ENCODE measurements around the gene RAB10.
"Not testable (repeated sequence)": the region's sequence is repeated elsewhere in the genome, so short reads cannot be mapped to it uniquely, and the experiment has no call there.

The RAB10 gene

DNA sequence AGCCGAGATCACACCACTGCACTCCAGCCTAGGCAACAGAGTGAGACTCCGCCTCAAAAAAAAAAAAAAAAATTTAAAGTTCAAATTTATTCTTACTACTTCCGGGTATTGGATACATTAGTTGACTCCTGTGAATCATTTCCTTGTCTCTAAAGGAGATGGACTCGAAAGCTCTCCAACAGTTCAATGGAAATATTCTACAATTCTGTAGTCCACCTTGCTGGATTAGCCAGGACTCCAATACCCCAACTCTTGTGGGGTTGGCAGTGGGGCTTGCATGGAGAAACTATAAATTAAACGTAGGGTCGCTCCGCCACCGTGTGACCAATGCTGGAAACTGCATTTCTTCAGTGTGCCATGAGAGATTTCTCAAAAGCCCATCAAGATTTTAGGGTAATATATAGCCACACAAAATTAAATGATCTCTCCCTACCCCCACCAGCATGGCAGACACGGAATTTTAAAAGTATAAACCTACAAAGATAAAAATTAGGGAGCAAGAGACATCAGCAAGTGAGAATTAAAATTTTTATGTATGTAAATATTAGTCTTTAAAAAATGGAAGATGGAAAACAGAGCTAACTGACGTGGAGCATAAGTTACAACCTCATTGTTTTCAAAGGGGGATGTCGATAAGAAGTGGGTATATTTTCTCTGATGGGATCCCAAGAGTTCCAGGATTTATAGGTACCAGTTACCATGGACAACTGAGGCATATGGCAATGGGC is 111.2 kb downstream of the RAB10 start:
- in situ Hi-C loops (cut with MboI; ENCODE audit: low sequenced_read_pairs): loop anchor here (10.0 to 25.0 kb wide), 2 partner anchors 190 to 533 kb away; no protein-coding TSS in a partner anchor

DNA sequence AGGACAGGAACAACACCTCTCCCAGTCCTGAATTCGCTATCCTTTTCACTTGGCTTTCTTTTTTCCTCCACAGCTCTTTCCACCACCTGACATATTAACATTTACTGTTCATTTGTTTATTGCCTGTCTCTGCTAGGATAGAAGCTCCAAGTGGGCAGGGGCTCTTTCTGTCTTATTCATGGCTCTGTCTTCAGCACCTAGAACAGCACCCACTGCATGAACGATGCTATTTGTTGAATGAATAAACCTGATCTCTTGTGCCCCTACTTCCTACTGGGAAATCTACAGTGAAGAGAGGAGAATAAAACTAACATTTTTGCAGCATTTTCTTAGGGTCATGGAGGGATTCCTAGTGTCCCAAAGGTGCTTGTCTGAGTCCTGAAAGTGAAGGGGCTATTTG is 114.6 kb downstream of the RAB10 start:
- in situ Hi-C loops (cut with MboI; ENCODE audit: low sequenced_read_pairs): loop anchor here (10.0 to 25.0 kb wide), 2 partner anchors 194 to 536 kb away; no protein-coding TSS in a partner anchor

DNA sequence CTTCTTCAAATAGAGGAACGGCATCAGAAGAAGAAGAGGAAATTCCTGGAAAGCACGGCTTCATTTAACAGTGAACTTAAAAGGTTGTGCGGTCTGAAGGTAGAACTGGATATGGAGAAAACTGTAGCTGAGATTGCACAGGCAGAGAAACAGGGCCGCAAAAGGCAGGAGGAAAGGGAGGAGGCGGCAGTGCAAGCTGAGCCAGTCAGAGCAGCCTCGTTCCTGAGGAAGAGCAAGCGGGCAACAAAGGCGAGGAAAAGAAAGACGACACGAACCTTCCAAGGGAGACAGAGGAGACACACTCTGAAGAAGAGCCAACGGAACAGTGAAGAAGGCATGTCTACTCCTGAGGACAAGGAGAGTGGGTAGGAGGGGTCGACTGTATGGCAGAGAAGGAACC is 116.4 kb downstream of the RAB10 start:
- in situ Hi-C loops (cut with MboI; ENCODE audit: low sequenced_read_pairs): no loop called here

DNA sequence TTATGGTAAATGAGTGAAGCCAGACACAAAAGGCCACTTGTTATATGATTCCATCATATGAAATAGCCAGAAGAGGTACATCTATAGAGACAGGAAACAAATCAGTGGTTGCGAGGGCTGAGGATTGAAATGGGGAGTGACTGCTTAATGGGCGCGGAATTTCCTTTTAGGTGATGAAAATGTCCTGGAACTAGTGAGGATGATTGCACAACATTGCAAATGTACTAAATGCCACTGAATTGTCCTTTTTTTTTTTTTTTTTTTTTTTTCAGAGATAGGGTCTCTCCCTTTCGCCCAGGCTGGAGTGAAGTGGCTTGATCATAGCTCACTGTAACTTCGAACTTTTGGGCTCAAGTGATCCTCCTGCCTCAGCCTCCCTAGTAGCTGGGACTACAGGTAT is 123.7 kb downstream of the RAB10 start:
- in situ Hi-C loops (cut with MboI; ENCODE audit: low sequenced_read_pairs): no loop called here

DNA sequence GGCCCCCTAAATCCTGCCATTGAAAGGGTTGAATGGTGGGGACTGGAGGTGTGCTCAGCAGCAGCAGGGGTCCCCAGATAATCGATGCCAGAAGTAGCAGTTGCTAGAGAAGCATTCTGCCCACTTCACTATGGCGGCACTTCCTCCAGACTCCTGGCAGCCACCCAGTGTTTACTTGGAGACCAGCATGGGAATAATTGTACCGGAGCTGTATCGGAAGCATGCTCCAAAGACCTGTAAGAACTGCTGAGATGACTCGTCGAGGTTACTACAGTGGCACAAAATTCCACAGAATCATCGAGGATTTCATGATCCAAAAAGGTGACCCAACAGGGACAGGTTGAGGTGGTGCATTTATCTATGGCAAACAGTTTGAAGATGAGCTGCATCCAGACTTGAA is 128.0 kb downstream of the RAB10 start:
- in situ Hi-C loops (cut with MboI; ENCODE audit: low sequenced_read_pairs): no loop called here

DNA sequence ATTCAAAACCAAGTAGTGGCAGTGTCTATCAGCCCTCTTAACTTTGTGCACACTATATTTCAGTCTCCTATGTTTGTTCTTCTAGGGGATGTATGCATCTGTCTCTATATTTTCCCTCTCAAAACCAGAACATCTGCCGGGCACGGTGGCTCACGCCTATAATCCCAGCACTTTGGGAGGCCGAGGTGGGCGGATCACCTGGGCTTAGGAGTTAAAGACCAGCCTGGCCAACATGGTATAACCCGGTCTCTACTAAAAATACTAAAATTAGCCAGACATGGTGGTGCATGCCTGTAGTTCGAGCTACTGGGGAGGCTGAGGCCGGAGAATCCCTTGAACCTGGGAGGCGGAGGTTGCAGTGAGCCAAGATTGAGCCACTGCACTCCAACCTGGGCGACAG is 129.1 kb downstream of the RAB10 start:
- in situ Hi-C loops (cut with MboI; ENCODE audit: low sequenced_read_pairs): no loop called here

DNA sequence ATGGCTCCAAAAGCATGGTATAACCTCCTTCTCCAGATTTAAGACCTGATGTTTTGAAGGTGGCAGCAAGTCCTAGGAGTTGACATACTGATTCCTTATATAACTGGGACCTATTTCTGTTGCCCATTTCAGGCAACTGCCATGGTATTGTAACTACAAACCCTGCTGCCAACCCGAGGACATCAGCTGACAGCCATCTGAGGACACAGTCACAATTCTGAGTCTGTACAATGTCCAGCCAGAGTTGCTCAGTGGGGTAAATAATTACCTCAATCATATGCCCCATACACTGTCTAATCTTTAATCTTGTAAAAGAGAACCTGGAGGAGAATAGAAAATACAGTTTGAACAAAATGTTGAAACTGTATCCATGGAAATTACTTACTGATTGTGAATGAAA is 130.3 kb downstream of the RAB10 start:
- in situ Hi-C loops (cut with MboI; ENCODE audit: low sequenced_read_pairs): no loop called here

DNA sequence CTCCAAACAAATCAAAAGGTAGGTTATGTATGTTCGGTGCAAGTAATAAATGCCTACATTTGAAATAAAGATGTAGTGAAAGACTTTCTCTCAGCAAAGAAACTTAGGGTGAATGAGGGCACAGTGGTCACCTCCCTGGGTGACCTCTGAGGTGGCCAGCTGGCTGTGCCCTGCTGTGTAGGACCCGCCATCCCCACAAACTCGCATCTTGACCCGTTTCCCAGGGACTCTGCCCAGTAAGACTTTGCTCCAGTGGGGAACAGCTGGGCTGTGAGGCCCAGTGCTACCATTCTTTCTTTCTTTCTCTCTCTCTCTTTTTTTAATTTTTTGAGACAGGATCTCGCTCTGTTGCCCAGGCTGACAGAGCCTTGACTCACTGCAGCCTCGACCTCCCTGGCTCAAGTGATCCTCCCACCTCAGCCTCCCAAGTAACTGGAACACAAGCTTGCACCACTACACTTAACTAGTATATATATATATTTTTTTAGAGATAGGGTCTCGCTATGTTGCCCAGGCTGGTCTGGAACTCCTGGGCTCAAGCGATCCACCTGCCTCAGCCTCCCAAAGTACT is 130.8 kb downstream of the RAB10 start:
- in situ Hi-C loops (cut with MboI; ENCODE audit: low sequenced_read_pairs): no loop called here

DNA sequence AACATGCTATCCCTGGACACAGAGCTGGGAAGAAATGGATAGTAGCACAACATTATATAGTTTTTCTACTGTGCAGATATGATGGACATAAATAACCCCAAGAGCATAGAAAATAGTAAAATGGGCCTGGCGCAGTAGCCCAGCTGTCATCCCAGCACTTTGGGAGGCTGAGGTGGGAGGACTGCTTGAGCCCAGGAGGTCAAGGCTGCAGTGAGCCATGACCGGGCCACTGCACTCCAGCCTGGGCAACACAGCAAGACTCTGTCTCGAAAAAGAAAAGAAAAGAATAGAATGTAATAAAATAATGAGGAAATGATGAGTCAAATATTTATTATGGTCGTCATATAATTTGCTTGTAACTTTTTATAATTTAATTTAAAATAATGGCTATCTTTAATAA is 131.5 kb downstream of the RAB10 start:
- in situ Hi-C loops (cut with MboI; ENCODE audit: low sequenced_read_pairs): no loop called here

DNA sequence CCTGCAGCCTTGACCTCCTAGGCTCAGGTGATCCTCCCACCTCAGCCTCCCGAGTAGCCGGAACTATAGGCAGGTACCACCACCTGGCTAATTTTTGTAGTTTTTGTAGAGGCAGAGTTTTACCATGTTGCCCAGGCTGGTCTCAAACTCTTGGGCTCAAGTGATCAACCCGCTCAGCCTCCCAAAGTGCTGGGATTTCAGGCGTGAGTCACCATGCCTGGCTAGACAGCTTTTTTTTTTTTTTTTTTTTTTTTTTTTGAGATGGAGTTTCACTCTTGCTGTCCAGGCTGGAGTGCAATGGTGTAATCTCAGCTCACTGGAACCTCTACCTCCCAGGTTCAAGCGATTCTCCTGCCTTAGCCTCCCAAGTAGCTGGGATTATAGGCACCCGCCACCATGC is 132.7 kb downstream of the RAB10 start:
- in situ Hi-C loops (cut with MboI; ENCODE audit: low sequenced_read_pairs): not testable (repeated sequence)

DNA sequence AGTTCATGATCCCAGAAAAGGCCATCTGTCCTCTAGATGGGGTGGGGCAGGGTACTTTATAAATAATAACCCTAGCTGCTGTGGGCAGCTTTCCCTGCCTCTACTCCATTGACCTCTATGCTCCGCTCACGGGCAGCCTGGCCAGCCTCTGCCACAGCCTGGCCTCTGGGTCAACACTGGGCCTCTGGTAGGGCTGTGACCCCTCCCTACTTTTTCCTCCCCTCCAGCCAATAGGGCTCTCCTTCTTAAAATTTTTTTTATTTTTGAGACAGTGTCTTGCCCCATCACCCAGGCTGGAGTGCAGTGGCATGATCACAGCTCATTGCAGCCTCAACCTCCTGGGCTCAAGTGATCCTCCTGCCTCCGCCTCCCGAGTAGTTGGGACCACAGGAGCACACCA is 134.9 kb downstream of the RAB10 start:
- in situ Hi-C loops (cut with MboI; ENCODE audit: low sequenced_read_pairs): no loop called here

DNA sequence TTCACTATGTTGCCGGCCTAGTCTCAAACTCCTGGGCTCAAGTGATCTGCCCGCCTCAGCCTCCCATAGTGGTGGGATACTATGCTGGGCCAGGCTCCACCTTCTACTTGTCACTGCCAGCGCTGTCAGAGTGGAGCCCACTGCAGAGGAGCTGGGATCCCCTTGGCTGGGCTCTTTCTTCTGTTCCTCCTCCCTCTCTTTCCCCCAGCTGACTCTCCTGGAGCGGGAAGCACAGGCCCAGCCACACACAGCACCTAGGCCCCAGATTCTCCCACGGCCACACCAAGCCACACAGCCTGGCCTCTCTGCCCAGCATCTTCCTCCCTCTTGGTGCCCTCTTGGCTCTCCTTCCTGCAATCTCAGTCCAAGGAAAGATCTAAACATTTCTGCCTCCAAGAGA is 135.3 kb downstream of the RAB10 start:
- in situ Hi-C loops (cut with MboI; ENCODE audit: low sequenced_read_pairs): no loop called here

DNA sequence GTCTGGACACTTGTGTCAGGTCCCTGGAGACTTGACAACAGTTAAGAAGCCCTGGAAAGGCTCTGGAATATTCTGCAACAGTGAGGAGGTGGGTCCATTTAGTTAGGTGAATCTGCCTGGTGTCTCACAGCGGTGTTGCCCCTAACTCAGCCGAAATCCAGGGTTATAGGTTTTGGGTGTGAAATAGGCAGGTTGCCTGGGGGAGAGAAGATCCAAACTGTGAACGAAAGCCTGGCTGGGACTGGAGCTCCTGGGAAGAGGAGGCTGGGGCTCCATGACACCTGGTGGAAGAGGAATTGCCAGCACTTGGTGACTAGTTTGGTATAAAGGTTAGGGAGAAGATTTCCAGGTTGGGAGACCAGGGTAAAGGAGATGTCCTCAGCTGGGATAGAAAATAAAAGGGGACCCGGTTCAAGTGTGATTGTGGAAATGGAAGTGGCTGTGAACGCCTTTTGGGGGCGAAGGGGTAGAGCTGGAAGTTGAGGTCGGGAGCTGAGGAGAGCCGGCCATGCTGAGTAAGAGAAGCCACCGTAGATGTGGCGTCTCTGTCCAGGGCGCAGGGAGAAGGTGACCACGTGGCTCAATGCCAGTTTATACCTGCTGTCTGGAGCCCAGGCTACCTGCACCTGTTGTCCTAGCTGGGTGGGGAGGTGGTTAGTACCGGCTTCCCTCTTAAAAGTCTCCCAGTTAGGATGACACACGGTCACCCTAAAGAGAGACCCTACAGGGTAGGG is 136.0 kb downstream of the RAB10 start:
- in situ Hi-C loops (cut with MboI; ENCODE audit: low sequenced_read_pairs): no loop called here

DNA sequence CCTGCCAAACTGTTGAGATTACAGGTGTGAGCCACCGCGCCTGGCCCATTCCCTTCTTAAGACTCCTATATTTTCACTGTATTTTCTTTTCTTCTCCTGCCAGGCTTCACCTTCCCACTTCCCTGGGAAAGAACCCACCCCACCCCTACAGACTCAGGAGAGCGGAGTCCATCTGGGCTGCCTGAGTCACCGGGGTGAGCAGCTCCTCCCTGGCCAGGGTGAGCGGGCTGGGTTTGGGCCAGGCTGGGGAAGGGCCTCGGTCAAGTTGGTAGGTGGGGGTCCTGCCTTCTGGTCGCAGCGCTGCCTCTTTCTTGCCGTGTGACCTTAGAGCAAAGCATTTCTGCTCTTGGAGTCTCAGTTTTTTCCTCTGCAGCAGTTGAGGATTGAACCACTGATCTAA is 136.9 kb downstream of the RAB10 start:
- in situ Hi-C loops (cut with MboI; ENCODE audit: low sequenced_read_pairs): no loop called here

DNA sequence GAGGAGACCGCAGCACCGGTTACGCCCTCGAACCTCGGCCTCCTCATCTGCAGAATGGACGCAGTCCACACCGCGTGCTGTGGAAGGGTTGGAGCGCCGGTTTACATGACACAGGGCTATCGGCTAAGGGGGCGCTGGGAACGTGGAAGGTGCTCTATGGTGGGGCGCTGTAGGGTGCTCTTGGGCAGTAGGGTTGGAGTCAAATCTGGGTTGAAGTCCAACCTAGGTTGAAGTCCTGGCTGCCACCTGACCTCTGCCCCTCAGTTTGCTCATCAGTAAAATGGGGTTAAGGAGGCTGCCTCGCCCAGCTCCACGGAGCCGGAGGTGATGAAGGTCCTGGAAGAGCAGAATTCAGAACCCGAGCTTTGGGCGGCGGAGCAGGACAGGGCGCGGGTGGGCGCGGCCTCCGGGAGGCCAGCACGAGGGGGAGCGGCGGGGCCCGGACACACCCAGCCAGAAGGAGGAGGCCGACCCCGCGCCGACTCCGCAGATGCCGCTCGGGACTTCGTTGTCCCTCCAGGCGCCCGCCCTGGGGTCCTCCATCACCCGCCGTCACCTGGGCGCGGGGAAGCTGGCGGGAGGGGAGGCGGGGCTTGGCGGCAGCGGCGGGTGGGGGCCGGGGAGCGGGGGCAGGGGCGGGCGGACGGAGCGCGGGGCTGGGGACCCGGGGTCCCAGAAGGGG is 138.4 kb downstream of the RAB10 start:
- in situ Hi-C loops (cut with MboI; ENCODE audit: low sequenced_read_pairs): no loop called here

DNA sequence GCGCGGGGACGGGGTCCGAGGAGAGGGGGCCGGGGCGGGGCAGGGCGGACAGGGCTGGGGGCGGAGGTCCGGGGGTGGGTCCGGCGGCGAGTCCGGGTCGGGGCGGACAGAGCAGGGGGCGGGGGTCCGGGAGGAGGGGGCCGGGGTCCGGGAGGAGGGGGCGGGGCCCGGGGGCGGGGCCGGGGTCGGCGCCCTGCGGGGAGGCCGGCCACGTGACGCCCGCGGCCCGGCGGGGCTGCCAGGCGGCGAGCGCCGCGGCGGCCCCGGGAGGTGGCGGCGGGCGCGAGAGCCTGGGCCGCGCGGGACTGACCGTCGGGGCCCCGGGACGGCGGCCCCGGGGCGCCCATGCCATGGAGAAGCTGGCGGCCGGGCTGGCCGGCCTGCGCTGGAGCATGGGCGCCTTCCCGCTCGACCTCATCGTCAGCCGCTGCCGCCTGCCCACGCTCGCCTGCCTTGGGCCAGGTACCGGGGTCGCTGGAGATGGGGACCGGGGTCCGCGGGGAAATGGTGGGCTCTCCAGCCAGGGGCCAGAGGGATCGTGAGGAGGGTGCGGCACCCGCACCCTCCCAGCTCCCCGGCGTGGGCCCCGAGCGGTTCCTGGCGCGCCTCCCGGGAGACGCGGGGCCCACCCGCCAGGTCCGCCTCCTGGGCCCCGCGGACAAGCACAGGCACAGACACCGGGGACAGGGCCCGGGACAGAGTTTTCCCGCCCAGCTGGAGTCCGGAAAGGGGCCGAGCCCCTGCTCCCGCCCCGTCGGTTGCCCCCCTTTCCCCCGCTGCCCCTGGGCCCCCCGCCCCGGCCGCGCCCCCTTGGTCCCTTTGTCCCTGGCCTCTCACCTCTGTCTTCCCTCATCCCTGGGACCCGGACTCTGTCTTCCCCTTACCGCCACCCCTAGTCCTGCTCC is 139.2 kb downstream of the RAB10 start, which contains the start of gene GAREM2:
TSS of gene GAREM2 (plus strand) at position 218 of the 905 bp plus-strand sequence. CDS start at position 351, 133 bp downstream.
- in situ Hi-C loops (cut with MboI; ENCODE audit: low sequenced_read_pairs): no loop called here

DNA sequence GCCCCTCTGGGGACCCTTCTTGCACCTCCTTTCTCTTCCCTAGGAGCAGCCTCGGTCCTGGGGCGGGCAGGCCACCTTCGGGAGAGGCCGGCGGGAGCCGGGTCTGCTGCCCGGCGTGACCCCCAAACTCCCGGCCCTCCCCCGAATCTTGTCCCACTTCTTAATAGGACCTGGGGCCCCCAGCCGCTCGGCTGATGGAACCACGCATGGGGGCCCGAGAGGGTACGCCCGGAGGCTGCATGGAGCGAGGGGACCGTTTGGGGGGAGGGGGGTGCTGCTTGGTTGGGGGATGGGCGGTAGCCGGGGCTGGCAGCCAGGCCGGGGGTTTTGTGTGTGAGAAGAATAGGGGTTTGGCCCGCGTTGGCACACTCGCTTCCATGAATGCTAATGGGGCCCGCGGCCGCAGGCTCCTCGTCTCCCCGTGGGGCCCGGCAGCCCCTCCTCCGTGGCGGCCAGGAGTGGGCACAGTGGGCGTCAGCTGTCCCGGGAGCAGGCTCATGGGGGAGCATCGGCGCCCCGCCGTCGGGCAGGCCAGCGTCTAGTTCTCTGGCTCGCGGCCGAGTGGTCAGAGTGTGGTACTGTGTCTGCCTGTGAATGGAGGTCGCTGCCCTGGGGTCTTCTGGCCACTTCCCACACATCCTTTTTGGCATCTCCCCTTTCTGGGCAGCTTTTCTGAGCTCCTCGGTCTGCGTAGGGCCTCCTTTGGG is 140.0 kb downstream of the RAB10 start:
- in situ Hi-C loops (cut with MboI; ENCODE audit: low sequenced_read_pairs): no loop called here

DNA sequence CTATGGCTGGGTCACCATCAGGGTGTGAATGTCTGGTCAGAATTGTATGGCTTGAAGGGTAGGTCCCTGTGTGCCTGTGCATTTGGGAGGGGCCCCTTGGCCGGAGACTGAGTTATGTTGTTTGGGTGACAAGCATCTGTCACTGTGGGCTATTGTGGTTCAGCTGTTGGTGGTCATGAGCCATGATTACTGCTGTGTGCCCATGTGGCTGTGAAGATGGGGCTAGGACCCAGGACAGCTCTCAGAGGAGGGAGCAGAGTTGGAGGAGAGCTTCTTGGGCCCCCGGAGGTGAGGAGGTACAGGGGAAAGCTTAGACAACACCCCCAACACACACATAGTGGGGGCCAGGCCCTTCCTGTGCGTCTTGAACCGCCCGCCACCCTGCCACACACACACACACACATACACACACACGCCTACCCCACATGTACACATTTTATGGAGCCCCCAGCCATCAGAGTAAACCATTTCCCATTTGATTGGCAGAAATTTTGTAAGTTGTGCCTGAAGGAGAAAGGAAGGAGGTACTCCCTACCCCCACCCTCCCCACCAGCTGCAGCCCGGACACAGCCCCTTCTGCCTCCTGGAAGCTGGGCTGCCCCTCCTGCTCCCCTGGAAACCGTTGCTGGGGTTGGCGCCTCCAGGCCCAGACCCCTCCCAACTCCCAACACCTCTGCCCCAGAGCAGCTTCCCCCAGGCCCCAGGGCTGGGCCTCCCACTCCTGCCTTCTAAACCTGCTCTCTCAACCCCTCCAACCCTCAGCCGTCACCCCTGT is 141.0 kb downstream of the RAB10 start:
- in situ Hi-C loops (cut with MboI; ENCODE audit: low sequenced_read_pairs): no loop called here
